ENCODE results near the gene MGAT5B. TPM values are rescaled to one million over a fixed set of nuclear protein-coding genes. Genes with fewer than 3 reads are reported as not detected.

Gene MGAT5B
- total and polyA plus RNA-seq, 2 of the 13 experiments (the other 11 are each of a cell fraction or from before 2014, with no cell fraction given), result 0.07 to 0.13 TPM

GRCh38 chr17:76952402-76952801 is 84.2 kb downstream of the MGAT5B start:
- POLR2A ChIA-PET, result no interaction called here

More at GRCh38 chr17:76952402-76952801, 84.2 kb downstream of the MGAT5B start:
- H3K9me3 ChIP-seq (ENCODE audit: low read length), result no peaks in the 10 kb centered on the region
- no peak for DNase-seq (ENCODE audit: low spot score)
- no peak overlapping the region for H2AFZ ChIP-seq (ENCODE audit: low read length)
- no peak for TF ChIP-seq ZNF33B (CRISPR knock-in tag; IDR thresholded peaks at IDR 0.05)
- TF ChIP-seq MAFK (conservative IDR thresholded peaks at IDR 0.05 in 1 of 2, IDR thresholded peaks at IDR 0.05 in 1 of 2; ENCODE audit: low read length in 2 of 2), result peak; percentile 35 to 44; a peak in 2 of 4 replicates
- no peak for TF ChIP-seq FOXJ3 (CRISPR knock-in tag; IDR thresholded peaks at IDR 0.05; ENCODE audit: borderline replicate concordance)
- TF ChIP-seq ARID5B (CRISPR knock-in tag; IDR thresholded peaks at IDR 0.05), result no peak
- no peak for TF ChIP-seq SIX4 (CRISPR knock-in tag; IDR thresholded peaks at IDR 0.05)
- intact Hi-C loops (cut with micrococcal nuclease; ENCODE audit: unreplicated experiment), result no loop called here
- no peak for FAIRE-seq
- H3K4me2 ChIP-seq (ENCODE audit: low read depth, low read length), result no peak overlapping the region
- BruUV-seq (replicated peaks), result no TSS peak
- no peaks in the 10 kb centered on the region for H3K36me3 ChIP-seq (replicated peaks in 1 of 2; ENCODE audit: control insufficient read depth in 1 of 2, insufficient read depth in 2 of 2, low read length in 2 of 2)
- no peaks in the 10 kb centered on the region for H3K4me1 ChIP-seq (ENCODE audit: insufficient read depth, low read length)
- no peak overlapping the region for H3K27ac ChIP-seq (ENCODE audit: extremely low read length, insufficient read depth, low read length)
- no peaks in the 10 kb centered on the region for H3K79me2 ChIP-seq (ENCODE audit: insufficient read depth, low read length)
- CTCF ChIA-PET (ENCODE audit: low intra/inter-chr PET ratio, low total read pairs), result no interaction called here
- 25% methylated on average over 5 of the region's 5 CpGs for WGBS (ENCODE audit: low lambda C conversion rate)
- no peak for ATAC-seq
- no peaks in the 10 kb centered on the region for H4K20me1 ChIP-seq (ENCODE audit: insufficient read depth, low read length)
- no peak overlapping the region for H3K9ac ChIP-seq (ENCODE audit: insufficient read depth, low read depth, low read length)
- no peak overlapping the region for H3K4me3 ChIP-seq (replicated peaks in 1 of 3; ENCODE audit: insufficient read depth in 1 of 3, low read depth in 2 of 3, low read length in 3 of 3)
- in situ Hi-C loops (cut with HindIII; ENCODE audit: extremely low pct_ligation_motif_present, low pct_unique_long_range_greater_than_20kb), result no loop called here
- peaks cover 6 to 75% of the 10 kb centered on the region in 2 experiments for H3K27me3 ChIP-seq (ENCODE audit: control insufficient read depth in 1 of 2, insufficient read depth in 2 of 2, low read length in 2 of 2)

Data from HepG2 (cell line).